ENCODE results near the gene MAGEF1.
A peak's percentile ranks its signal among the peaks of the same experiment; 100 is the strongest.
"Not testable (repeated sequence)": the region's sequence is repeated elsewhere in the genome, so short reads cannot be mapped to it uniquely, and the experiment has no call there.

The MAGEF1 gene

DNA sequence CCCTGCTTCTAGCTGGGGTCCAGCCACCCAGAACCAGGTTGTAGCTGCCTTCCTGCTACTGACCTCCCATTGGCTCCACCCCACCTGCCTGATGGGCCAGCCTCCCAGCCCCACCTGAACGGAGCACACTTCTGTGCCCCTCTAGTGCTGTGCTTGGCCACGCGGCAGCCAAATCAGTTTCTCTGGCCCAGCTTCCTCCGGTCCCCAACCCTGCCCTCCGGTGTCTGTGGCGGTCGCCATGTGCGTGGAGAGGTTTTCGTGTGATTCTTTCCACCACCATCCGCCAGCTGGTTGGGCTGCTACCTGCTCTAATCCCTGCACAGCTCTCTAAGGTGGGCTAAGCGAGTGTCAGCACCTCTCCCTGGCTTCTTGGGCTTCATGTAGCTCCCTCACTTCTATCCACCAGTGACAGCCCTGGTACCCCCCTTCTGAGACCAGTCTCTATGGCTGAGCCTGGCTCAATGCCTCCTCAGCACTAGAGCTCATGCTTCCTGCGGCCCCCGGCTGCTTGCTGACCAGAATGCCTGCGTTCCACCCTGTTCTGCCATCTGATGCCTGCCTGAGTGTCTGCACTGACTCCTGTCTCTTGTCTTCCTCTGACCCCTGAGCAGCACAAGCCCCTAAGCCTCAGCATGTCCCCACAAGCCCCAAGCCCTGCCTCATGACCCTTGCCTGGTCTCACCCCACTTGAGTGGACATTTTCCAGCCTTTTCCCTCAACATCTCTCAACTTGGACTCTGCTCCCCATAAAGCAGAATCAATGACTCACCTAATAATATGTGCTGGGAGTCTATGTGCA is 23.2 kb upstream of the MAGEF1 start:
- no peak overlapping the region for H3K27ac ChIP-seq
- H3K4me2 ChIP-seq, result no peak overlapping the region
- no peaks in the 10 kb centered on the region for H4K20me1 ChIP-seq
- no peaks in the 10 kb centered on the region for H3K27me3 ChIP-seq
- no peaks in the 10 kb centered on the region for H3K36me3 ChIP-seq
- H3K4me1 ChIP-seq, result no peaks in the 10 kb centered on the region
- H3K9me3 ChIP-seq, result no peaks in the 10 kb centered on the region
- no peak for TF ChIP-seq Cebpa-rat (IDR thresholded peaks at IDR 0.05)
- no peak overlapping the region for H3K4me3 ChIP-seq
- no peak overlapping the region for H3K9ac ChIP-seq

DNA sequence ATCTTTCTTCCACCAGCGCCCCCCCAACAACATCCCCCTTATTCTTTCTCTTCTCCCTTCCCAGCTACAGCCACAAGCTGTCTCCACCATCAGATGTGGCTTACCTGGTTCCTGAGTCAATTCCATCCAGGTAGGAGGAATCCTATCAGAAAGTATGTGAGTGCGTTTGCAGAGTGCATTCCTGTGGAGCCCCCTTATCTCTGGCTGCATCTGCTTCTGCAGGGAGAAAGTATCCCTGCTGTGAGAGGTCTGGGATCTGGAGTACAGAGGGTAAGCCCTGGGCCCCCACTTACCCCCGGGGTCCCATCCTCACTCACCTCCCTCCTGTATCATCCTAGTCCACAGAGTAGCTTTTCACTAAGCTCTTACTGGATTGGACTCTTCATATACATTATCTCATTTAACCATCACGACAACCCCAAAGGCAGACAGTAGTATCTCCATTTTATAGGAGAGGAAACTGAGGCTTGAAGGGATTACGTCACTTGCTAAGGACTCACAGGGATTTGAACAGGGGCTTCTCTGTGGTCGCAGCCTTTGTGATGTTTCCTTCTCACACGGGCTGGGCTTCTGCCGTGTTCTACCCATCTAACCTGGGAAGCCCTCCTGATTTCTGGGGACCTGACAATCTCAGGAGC is 22.2 kb upstream of the MAGEF1 start:
- Histone ChIP-seq H3K9ac (no peak overlapping the region), H3K9me3 (no peaks in the 10 kb centered on the region), H3K27ac (no peak overlapping the region), H3K36me3 (no peaks in the 10 kb centered on the region), H3K4me2 (no peak overlapping the region), H3K27me3 (no peaks in the 10 kb centered on the region), H3K4me3 (no peak overlapping the region), H4K20me1 (no peaks in the 10 kb centered on the region), H3K4me1 (no peaks in the 10 kb centered on the region)
- no peak for TF ChIP-seq Cebpa-rat (IDR thresholded peaks at IDR 0.05)

DNA sequence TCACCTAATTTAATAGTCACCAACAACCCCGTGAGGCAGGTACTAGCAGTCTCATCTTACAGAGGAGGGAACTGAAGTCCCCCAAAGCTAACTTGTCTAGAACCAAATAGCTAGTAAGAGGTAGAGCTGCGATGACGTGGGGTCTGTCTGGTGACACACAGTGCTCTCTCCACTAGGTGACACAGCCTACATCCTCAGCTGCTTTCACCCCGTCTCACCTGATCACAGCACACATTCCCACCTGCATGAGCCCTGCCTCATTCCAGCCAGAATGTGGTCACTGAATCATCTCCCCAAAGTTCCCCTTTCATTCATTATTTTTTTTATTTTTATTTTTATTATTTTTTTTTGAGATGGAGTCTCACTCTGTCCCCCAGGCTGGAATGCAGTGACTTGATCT is 21.3 kb upstream of the MAGEF1 start:
- no peaks in the 10 kb centered on the region for H3K27me3 ChIP-seq
- TF ChIP-seq Cebpa-rat (IDR thresholded peaks at IDR 0.05), result no peak
- H3K4me1 ChIP-seq, result no peaks in the 10 kb centered on the region
- no peaks in the 10 kb centered on the region for H3K9me3 ChIP-seq
- H3K4me3 ChIP-seq, result no peak overlapping the region
- H3K36me3 ChIP-seq, result no peaks in the 10 kb centered on the region
- no peak overlapping the region for H3K27ac ChIP-seq
- no peak overlapping the region for H3K9ac ChIP-seq
- no peak overlapping the region for H3K4me2 ChIP-seq
- H4K20me1 ChIP-seq, result no peaks in the 10 kb centered on the region

DNA sequence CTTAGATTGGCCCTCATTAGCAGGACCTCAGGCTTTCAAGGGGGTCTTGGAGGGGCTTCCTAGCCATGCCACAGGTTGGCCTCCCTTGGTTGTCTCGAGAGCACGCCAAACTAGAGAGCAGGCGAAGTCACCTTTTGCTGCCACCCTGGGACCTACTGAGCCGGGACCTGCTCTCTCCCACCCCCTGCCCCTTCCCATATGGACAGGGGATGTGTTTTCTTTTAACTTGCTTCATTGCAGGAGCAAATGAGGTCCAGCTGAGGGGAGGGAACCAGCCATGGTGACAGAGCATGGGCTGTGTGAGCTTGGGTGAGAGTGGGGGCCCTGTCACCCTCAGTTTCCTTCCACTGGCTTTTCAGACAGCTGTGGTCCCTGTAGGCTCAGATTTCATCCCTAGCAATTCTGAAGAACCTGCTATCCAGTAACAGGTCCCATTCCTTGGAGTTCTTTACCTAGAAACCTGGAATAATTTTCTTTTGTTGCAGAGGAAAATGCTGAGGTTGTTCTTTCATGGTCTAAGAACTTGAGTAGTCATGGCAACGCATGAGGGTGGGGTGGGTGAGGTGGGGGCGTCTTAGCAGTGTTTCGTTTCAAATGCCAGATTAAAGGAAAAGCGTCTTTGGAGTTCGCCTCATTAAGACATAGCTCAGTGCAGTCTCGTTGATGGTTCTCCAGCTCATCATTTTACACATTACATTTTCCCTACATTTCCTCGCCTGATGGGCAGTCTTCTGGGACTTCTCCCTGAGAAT is 20.1 kb upstream of the MAGEF1 start:
- H3K4me3 ChIP-seq, result no peak overlapping the region
- H3K4me2 ChIP-seq, result no peak overlapping the region
- no peaks in the 10 kb centered on the region for H4K20me1 ChIP-seq
- no peak for TF ChIP-seq Cebpa-rat (IDR thresholded peaks at IDR 0.05)
- H3K27ac ChIP-seq, result no peak overlapping the region
- no peak overlapping the region for H3K9ac ChIP-seq
- peaks cover 1% of the 10 kb centered on the region; the same call in 1 of the 2 replicates for H3K4me1 ChIP-seq
- no peaks in the 10 kb centered on the region for H3K9me3 ChIP-seq
- no peaks in the 10 kb centered on the region for H3K27me3 ChIP-seq
- H3K36me3 ChIP-seq, result no peaks in the 10 kb centered on the region

DNA sequence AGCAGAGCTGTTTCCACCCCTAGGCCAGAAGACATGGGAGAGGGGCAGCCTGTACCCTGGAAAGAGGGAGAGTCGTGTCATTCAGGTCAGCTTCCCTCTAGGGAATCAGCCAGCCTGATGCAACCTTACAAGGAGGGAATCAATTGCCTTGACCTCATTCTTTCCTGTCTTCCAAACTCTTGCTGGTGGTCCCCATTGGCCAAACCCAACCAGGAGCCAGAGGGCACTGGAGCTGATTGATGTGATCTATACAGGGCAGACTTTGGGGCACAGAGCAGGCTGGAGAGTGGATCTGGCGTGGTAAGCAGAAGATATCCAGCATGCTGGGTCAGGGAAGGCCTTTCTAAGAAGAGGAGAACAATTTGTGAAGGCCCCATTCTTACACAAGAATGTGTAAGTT is 19.1 kb upstream of the MAGEF1 start:
- H3K27ac ChIP-seq, result no peak overlapping the region
- H3K4me3 ChIP-seq, result no peak overlapping the region
- H3K27me3 ChIP-seq, result no peaks in the 10 kb centered on the region
- no peaks in the 10 kb centered on the region for H3K36me3 ChIP-seq
- peaks cover 8% of the 10 kb centered on the region; the same call in 1 of the 2 replicates for H3K4me1 ChIP-seq
- no peak for TF ChIP-seq Cebpa-rat (IDR thresholded peaks at IDR 0.05)
- no peaks in the 10 kb centered on the region for H4K20me1 ChIP-seq
- H3K9me3 ChIP-seq, result no peaks in the 10 kb centered on the region
- no peak overlapping the region for H3K9ac ChIP-seq
- no peak overlapping the region for H3K4me2 ChIP-seq

DNA sequence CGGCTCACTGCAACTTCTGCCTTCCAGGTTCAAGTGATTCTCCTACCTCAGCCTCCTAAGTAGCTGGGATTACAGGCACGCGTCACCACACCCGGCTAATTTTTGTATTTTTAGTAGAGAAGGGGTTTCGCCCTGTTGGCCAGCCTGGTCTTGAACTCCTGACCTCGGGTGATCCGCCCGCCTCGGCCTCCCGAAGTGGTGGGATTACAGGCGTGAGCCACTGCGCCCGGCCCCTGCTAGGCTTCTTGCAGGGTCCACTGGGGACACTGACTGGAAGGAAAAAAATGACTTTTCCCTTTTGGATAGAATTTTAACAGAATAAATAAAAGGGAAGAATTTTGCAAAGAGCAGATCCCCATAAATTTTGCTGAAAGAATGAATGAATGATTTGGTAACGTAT is 17.3 kb upstream of the MAGEF1 start:
- not testable (repeated sequence) for H3K36me3 ChIP-seq, H3K27ac ChIP-seq, H3K9ac ChIP-seq, H3K4me2 ChIP-seq, H3K4me1 ChIP-seq, H3K27me3 ChIP-seq, H3K4me3 ChIP-seq, H4K20me1 ChIP-seq, H3K9me3 ChIP-seq

DNA sequence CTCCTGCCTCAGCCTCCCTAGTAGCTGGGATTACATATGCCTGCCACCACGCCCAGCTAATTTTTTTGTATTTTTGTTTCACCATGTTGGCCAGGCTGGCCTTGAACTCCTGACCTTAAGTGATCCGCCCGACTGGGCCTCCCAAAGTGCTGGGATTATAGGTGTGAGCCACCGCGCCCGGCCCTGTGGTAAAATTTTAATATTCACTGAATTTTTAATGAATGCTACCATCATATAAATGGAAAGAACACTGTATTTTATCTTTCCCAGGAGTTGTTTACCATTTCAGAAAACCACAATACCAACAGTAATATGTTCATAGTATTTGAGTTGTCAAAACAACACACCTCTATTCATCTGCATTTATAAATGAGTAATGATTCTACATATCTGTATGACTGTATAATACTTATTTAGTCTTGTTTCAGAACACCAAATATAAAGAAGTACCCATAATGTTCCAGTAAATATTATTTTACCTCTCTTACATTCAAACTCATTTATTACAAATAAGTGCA is 16.2 kb upstream of the MAGEF1 start:
- no peaks in the 10 kb centered on the region for H3K36me3 ChIP-seq
- H4K20me1 ChIP-seq, result no peaks in the 10 kb centered on the region
- H3K9me3 ChIP-seq, result no peaks in the 10 kb centered on the region
- H3K4me2 ChIP-seq, result no peak overlapping the region
- no peaks in the 10 kb centered on the region for H3K27me3 ChIP-seq
- no peak overlapping the region for H3K27ac ChIP-seq
- TF ChIP-seq Cebpa-rat (IDR thresholded peaks at IDR 0.05), result no peak
- H3K9ac ChIP-seq, result no peak overlapping the region
- no peak overlapping the region for H3K4me3 ChIP-seq
- H3K4me1 ChIP-seq, result peaks cover 8% of the 10 kb centered on the region; the same call in 1 of the 2 replicates

DNA sequence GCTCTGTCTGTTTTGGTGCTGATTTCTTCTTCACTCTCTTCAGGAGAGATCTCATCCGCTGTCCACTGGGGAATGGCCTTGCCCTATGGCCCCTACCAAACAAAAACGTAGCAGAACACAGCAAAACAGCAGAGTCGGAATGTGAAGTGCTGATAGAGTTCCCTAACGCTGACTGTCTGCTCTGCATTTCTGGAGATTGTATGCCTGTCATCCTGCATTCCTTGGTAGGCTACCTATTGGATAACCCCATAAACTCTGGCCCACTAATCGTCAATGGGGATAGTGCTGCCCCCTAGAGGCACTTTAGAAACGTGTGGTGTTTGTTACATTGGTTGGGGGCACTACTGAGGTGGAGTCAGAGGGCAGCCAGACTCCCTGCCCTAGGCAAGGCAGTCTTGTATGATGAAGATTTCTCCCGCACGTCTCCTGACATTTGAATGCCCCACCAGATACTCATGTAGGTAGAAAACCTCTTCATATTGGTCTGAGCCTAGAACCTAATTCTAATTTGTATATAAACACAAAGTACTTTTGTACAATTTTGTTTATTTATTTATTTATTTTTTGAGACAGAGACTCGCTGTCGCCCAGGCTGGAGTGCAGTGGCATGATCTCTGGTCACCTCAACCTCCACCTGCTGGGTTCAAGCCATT is 15.6 kb upstream of the MAGEF1 start:
- Histone ChIP-seq H3K36me3 (no peaks in the 10 kb centered on the region), H3K4me3 (no peak overlapping the region), H3K9me3 (no peaks in the 10 kb centered on the region)

DNA sequence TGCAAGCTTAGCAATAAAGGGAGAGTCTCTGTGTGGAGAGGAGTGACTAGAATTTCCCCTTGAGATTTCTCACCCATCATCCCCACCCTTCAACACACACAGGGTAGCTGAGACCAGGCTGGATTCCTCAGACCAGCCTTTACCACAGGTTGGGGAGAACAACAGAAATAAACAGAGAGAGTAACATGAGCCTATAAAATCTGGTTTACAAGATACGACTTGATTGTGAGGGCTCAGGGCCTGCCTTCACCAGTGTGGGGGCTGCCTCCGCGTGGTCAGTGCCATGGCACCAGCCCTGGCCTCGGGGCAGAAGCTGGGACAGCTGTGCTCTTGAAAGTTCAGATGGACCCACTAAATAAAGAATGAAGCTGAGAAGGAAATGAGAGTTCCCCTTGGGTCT is 14.6 kb upstream of the MAGEF1 start:
- H3K9ac ChIP-seq, result no peak overlapping the region
- H3K36me3 ChIP-seq, result no peaks in the 10 kb centered on the region
- no peak for TF ChIP-seq Cebpa-rat (IDR thresholded peaks at IDR 0.05)
- peak overlapping the region; percentile 22; the same call in 1 of the 2 replicates for H3K4me2 ChIP-seq
- H3K4me1 ChIP-seq, result peaks cover 8% of the 10 kb centered on the region; the same call in 1 of the 2 replicates
- H3K27ac ChIP-seq, result no peak overlapping the region
- H3K27me3 ChIP-seq, result no peaks in the 10 kb centered on the region
- no peaks in the 10 kb centered on the region for H4K20me1 ChIP-seq
- no peaks in the 10 kb centered on the region for H3K9me3 ChIP-seq
- no peak overlapping the region for H3K4me3 ChIP-seq

More for the DNA sequence above, 15.6 kb upstream of the MAGEF1 start:
- H3K27ac ChIP-seq, result no peak overlapping the region
- peaks cover 8% of the 10 kb centered on the region; the same call in 1 of the 2 replicates for H3K4me1 ChIP-seq
- no peaks in the 10 kb centered on the region for H3K27me3 ChIP-seq
- H4K20me1 ChIP-seq, result no peaks in the 10 kb centered on the region
- no peak overlapping the region for H3K4me2 ChIP-seq
- no peak overlapping the region for H3K9ac ChIP-seq
- TF ChIP-seq Cebpa-rat (IDR thresholded peaks at IDR 0.05), result no peak

Measured in BLaER1 (cell line).